HG03469 (cell line): Measurements from ENCODE around the gene GMCL2.

Source experiments
- ATAC-seq: cut with Tn5 transposase; IDR thresholded peaks from one replicate; pipeline ENCODE4 v1.9.1; 2021; ENCODE audit warnings: mild to moderate bottlenecking, moderate library complexity, moderate number of reproducible peaks; ENCODE audit not compliant: unreplicated experiment

GMCL2 gene

GRCh38 chr5:178222292-178222691 lies 35.1 kb upstream of the GMCL2 start:
- no peak for ATAC-seq

DNA sequence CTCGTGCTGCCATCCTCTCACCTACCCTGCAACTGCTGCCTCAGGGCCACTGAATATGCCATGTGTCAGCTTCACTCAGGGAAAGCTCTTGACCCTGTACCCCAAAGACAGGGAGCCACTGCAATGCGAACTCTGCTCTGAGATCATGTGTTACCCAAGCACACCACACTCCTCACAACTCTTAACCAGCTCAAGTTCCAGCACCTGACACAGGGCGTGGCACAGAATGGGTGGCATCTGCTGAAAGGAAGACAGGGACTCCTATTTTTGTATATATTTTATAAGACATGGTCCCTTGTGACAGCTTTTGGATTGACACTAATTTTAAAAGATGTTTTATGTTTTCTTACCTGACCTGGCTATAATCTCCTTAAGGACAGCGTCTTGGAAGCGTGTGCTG lies 34.7 kb upstream of the GMCL2 start:
- ATAC-seq: no peak

- ATAC-seq: no peak
Observed at GRCh38 chr5:178221282-178221681, 34.1 kb upstream of the GMCL2 start.

DNA sequence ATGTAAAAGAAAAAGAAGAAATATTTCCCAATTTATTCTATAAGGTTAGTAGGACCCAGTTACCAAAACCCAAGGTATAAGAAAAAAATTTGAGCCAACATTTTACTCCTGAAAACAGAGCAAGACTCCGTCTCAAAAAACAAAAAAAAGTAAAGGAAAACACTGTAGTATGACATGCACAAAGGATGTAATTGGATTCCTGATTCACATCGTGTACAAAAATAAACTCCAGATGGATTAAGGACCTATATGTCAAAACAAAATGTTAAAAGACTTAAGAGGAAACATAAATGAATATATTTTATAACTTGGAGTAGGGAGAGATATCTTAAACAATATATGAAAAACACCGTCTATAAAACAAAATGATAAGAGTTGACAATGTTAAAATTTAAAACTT lies 31.7 kb upstream of the GMCL2 start:
- no peak for ATAC-seq

- no peak for ATAC-seq
Observed at GRCh38 chr5:178218237-178218776, 31.1 kb upstream of the GMCL2 start.

- ATAC-seq: no peak
Observed at GRCh38 chr5:178216779-178217178, 29.6 kb upstream of the GMCL2 start.

DNA sequence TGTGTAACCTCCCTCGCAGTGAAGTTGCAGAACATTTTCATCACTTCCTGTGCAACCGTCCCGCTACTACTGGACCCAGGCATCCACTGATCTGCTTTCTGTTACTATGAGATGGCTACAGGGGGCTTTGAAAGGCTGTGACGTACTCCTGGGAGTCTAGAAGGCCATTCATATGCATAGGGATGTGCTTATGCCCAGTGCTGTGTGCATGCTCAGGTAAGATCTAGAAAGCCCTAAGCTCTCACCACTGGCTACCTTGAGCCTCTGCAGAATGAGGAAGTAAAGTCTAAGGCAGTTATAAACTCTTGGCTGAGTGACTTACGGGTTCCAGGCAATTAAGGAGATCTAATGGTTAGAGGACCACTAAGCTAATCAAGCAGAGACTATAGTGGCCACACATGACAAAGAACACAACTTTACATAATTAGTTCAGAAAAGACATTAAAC lies 28.9 kb upstream of the GMCL2 start:
- ATAC-seq: no peak

DNA sequence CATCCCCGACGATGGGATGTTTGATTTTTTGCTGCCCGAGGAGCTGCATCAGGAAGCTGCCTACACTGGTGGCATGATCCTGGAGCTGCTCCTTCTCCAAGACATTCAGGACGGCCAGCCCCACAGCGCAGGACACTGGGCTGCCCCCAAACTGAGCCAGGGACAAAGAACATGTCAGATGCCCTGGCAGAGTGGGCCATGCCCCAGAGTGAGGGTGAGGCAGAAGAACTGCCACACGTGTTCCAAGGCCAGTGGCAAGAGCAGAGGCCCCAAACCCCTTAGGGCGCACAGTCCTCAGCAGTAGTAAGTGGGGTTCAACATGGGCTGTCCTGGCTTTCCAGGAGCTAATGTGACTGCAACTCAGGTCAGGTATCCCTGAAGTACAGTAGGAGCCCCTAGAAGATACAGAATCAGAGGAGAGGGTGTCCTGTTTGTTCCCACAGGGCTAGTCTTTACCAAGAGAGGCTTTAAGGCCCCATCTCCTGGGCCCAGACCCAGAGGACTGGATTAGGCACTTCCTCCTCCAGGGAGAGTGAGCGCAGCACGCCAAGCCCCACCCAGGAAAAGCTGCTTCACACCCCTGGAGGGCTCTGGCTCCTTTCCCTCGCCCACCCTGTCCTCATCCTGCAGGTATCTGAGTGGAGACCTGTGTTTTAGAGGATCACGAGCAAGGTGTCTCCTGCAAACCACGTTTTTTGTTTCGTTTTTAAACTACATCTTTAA lies 28.3 kb upstream of the GMCL2 start:
- no peak for ATAC-seq

DNA sequence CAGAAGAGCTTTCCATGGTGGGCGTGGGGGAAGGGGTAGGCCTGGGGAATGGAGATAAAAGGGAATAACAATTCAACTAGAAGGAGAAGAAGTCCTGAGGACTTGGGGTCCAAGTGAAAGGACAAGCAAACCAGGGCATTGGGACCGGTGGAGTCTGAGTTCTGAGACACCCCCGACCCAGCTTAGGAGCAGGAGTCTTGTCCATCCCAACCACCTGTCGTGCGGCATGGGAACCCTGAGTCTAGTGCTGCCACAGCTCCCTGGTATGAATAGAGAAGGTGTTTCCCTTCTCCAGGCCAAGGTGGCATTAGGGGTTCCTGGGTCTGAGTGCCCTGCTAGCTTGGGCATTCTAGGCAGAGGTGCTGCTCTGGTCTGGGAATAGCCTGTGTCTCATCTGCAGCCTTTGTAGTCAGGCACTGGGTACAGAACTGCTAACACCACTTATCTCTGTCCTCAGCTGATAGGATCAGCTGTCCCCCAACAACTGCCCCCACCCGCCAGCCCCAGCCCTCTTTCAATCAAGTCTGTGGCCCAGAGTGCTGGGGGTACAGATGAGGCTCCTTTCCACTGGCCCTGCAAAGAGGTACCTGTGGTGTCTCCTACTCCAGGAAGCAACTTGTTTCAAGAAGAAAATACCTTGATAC lies 27.1 kb upstream of the GMCL2 start:
- ATAC-seq: no peak

DNA sequence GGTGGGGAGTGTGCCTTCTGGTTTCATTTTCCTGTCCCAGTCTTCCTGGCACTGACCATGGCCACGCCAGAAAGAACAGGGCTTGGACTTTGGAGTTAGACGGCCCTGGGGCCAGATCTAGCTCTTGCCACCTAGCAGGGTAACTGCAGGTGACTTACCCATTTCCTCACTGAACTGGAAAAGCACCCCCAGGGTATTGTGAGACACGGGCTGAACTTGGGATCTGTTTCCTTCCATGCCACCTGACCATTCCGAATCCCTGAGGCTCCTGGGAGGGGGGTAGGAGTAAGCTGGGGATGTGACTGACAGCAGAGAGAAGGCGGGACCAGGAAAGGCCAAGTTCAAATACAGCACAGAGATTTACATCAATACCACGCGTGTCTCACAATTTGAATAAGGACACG lies 26.6 kb upstream of the GMCL2 start:
- ATAC-seq: no peak

DNA sequence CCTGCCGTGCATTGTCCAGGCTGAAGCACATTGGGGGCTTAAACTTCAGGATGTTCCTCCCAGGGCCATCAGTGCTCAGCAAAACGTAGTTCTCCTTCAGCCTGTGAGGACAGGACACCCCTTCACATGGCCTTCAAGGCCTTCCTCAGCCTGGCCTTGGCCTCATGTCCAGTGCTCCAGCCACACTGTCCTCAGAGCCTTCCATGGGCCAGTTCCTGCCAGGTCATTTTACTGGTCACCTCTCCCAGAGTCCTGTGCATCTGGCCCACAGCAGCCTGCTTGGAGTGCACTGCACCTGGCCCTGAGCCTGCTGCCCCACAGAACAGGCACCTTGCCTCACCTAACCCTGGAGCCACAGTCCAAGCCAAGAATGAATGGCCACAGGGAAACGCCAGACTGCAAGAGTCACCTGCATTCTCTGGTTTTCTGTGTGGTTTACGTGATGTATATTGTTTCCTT lies 25.9 kb upstream of the GMCL2 start:
- no peak for ATAC-seq

- no peak for ATAC-seq
Observed at GRCh38 chr5:178212241-178213002, 25.3 kb upstream of the GMCL2 start.

DNA sequence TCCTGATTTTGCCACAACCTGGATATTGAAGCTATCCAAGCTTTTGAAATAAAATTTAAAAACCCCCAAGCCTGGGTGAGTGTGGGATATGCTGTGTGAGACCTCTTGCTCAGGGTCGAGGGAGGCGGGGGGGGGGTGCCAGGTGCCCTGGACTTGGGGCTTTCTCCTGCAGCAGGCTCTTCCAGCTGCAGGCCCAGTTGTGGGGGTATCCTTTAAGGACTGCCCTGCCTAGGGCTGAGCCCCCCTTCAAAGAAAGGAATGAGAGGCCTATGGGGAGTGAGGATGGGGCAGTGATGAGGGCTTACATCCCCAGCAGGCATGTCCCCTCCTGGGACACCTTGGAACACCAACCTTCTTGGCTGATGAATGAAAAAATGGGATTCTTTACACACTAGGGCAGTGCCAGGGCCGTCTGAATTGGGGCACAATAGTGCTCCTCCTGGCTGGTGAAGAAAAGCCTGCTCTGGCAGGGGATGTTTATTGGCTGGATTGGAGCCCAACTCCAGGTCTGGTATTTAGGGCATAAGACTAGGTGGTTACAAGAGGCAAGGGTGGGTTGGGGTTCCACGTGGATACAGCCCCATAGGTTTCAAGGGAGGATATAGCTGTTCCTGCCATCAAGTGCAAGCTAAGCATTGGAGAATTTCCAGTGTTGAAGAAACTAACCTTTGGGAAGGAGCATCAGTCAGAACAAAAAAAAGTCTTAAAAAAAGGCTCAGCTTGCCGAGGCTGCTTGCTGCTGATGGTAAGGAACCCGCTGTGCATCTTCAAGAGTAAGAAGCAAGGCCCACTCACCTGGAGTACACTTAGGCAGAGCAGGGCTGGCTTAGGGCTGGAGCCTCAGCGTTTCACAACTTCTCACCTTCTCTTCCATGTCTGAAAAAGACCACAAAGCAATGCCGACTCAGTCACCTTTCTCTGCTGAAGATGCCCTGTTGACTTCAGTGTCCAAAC lies 24.2 kb upstream of the GMCL2 start:
- ATAC-seq: no peak

- ATAC-seq: no peak
Observed at GRCh38 chr5:178210686-178211085, 23.5 kb upstream of the GMCL2 start.

DNA sequence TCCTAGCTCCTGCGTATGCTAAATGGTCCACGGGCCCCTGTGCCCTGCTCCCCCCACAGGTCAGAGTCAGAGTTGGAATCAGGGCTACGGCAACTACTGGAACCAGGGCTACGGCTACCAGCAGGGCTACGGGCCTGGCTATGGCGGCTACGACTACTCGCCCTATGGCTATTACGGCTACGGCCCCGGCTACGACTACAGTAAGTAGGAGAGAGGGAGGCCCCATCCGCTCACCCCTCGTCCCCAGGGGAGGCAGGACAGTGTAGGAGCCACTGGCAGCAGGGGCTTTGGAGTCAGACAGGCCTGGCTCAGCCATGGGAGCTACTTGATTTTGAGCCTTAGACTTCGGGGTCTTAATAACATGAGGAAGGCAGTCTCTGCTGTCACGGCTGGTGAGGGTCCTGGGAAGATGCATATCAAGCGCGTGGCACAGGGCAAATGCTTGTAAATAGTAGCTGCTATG lies 22.9 kb upstream of the GMCL2 start:
- ATAC-seq: no peak

- no peak for ATAC-seq
Observed at GRCh38 chr5:178209334-178210072, 22.3 kb upstream of the GMCL2 start.

DNA sequence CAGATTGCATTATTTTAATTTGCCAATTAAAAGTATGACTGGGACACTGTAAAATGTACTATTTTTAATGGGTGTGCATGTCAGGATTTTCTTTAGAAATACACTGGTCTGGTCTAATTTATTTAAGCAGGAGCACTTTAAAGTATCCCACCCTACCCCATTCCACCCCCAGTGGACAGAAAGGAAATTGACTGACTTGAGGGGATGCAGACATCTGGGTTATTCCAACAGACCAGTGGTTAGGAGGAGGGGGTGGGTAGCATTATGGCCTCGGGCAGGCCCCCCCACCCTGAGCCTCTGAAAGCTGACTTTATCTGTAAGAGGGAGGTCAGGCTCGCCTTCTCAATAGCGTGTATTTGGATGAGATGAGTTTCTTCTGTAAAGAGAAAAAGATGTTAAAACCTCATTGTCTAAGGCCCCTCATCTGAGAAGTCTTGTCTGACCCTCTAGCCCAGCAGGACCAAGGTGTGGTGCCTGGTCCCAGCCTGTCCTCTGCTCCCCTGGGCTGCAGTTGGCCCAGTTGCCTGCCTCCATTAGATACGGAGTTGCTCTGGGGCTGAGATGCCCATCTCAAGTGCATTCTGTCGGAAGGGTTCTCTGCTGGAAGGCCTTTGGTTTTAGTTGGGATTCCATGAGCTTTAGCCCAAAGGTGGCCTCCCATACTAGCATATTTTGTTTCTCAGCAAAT lies 21.5 kb upstream of the GMCL2 start:
- no peak for ATAC-seq

- no peak for ATAC-seq
Observed at GRCh38 chr5:178207917-178208280, 20.7 kb upstream of the GMCL2 start.
